ENCODE results near the gene PATL2. TPM values are rescaled to one million over a fixed set of nuclear protein-coding genes. Genes with fewer than 3 reads are reported as not detected.

PATL2 gene
- total and polyA plus RNA-seq, 11 donors: 0.44 to 4.2 (median 2.6) TPM; not detected in 1

- ATAC-seq (peak in 1 of 4 donors; percentile 47), DNase-seq (no peak)
- no peaks in the 10 kb centered on the region for H3K27me3 ChIP-seq
- WGBS, 4 donors: 63 to 72% (median 70%) methylated on average over 3 of the region's 3 CpGs
- H3K9me3 ChIP-seq: peaks cover 0 to 3% (median 0%) of the 10 kb centered on the region in 12 donors
- H3K27ac ChIP-seq: no peak overlapping the region
- TF ChIP-seq CTCF (IDR thresholded peaks at IDR 0.05) (peak; percentile 54 to 85 (median 75)), POLR2A (IDR thresholded peaks at IDR 0.05) (no peak)
- H3K36me3 ChIP-seq: no peaks in the 10 kb centered on the region
- no peak overlapping the region for H3K4me3 ChIP-seq
- intact Hi-C loops (cut with DNase I): loop anchor here (1.0 to 10.0 kb wide), 8 partner anchors 75 to 164 kb away; partner anchors contain the start of gene SPG11 (in 5 of the 10)
- peaks cover 0 to 48% (median 8%) of the 10 kb centered on the region in 12 donors for H3K4me1 ChIP-seq
These were observed 27.3 kb upstream of the PATL2 start for GRCh38 chr15:44738340-44738984.

DNA sequence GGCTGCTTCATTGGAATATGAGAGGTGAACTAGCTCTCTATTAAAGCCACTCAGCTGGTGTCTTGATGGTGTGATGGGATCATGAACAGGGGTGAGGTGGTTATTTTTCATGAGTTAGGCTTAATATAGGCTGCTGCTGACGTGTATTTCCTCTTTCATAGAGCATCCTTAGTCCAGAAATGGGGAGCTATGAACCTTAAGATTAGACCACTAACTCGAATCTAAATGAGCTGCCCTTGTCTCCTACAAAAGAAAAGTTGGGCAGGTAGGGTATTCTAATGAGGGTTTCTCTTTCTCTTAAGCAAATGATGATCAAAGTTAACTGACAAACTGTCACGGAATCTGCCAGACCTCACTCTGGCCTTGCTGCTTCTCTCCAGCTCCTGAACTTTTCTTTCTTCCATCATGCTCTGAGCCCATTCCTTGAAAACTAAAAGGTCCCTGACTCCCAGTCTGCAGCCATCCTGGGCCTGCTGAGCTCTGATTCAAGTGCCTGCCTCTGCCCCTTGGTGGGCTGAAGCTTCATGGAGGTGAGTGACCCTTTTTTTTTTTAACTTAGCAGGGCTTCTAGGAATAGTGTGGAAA is 25.1 kb upstream of the PATL2 start, which contains the start of gene TRIM69:
TSS of gene TRIM69 (plus strand) at position 348 of the 585 bp plus-strand sequence. CDS start at position 525, 177 bp downstream.
- DNase-seq: no peak
- ATAC-seq: peak in 1 of 4 donors; percentile 9
- Histone ChIP-seq H3K4me1 (peaks cover 0 to 66% (median 13%) of the 10 kb centered on the region in 12 donors), H3K4me3 (peak within 1 kb of the TSS in 3 of 12 donors; percentile 24 to 31 (median 25)), H3K9me3 (no peaks in the 10 kb centered on the region), H3K36me3 (peaks cover 0 to 14% (median 11%) of the 10 kb centered on the region in 9 donors), H3K27me3 (no peaks in the 10 kb centered on the region), H3K27ac (peak within 1 kb of the TSS in 11 of 12 donors; percentile 29 to 82 (median 54))
- no peak for TF ChIP-seq POLR2A (IDR thresholded peaks at IDR 0.05)
- TF ChIP-seq CTCF (IDR thresholded peaks at IDR 0.05): no peak
- intact Hi-C loops (cut with DNase I): loop anchor here (2.0 to 10.0 kb wide), 9 partner anchors 71 to 161 kb away; partner anchors contain the start of gene SPG11 (in 4 of the 10)
- 76 to 83% (median 82%) methylated on average over 3 of the region's 3 CpGs for WGBS, 4 donors

GRCh38 chr15:44735482-44736180 is 24.5 kb upstream of the PATL2 start:
- peak overlapping the region in 3 of 12 donors; percentile 24 to 31 (median 25) for H3K4me3 ChIP-seq
- H3K27ac ChIP-seq: peak overlapping the region in 11 of 12 donors; percentile 29 to 82 (median 54)
- 51 to 74% (median 62%) methylated on average over 8 of the region's 8 CpGs for WGBS, 4 donors
- DNase-seq: peak in 3 of 5 donors; percentile 36 to 64 (median 44)
- no peak for TF ChIP-seq POLR2A (IDR thresholded peaks at IDR 0.05)
- TF ChIP-seq CTCF (IDR thresholded peaks at IDR 0.05): no peak
- peak in 3 of 4 donors; percentile 62 to 70 (median 67) for ATAC-seq
- H3K9me3 ChIP-seq: no peaks in the 10 kb centered on the region
- intact Hi-C loops (cut with DNase I): loop anchor here (2.0 to 10.0 kb wide), 10 partner anchors 25 to 161 kb away; partner anchors contain the start of genes SPG11 (in 4 of the 10), B2M (in 1 of the 10) and PATL2 (in 1 of the 10)
- peaks cover under 1 to 73% (median 19%) of the 10 kb centered on the region in 12 donors for H3K4me1 ChIP-seq
- peaks cover 0 to 16% (median 11%) of the 10 kb centered on the region in 9 donors for H3K36me3 ChIP-seq
- H3K27me3 ChIP-seq: no peaks in the 10 kb centered on the region
